Type B pancreatic cell (in vitro differentiated cells): Measurements from ENCODE around the gene MXD1. TPM values are rescaled to one million over a fixed set of nuclear protein-coding genes. Genes with fewer than 3 reads are reported as not detected.
"Not testable (repeated sequence)": the region's sequence is repeated elsewhere in the genome, so short reads cannot be mapped to it uniquely, and the experiment has no call there.

Source experiments
- DNase-seq: peaks from one replicate; pipeline ENCODE4 v3.0.0; 2021; ENCODE audit warnings: mixed read lengths; ENCODE audit not compliant: unreplicated experiment; ENCODE audit errors: extremely low spot score
- H3K27ac Mint-ChIP-seq: 2 replicates; pipeline ENCODE4 v1.8.0; 2021; ENCODE audit warnings: mild to moderate bottlenecking, mixed read lengths
- H3K27me3 Mint-ChIP-seq: 2 replicates; pipeline ENCODE4 v1.8.0; 2021; ENCODE audit warnings: mixed read lengths
- H3K36me3 Mint-ChIP-seq: 2 replicates; pipeline ENCODE4 v1.8.0; 2021; ENCODE audit warnings: mixed read lengths
- H3K4me1 Mint-ChIP-seq: one replicate; pipeline ENCODE4 v1.8.0; 2021; ENCODE audit warnings: mixed read lengths; ENCODE audit not compliant: unreplicated experiment
- H3K4me3 Mint-ChIP-seq: 2 replicates; pipeline ENCODE4 v1.8.0; 2021; ENCODE audit warnings: mild to moderate bottlenecking, mixed read lengths
- H3K9me3 Mint-ChIP-seq: 2 replicates; pipeline ENCODE4 v1.8.0; 2021; ENCODE audit warnings: mixed read lengths
- total RNA-seq: library from RNA; stranded (reverse); gene quantifications from 2 replicates; pipeline ENCODE4 v1.2.1, GENCODE V29; 2021; ENCODE audit warnings: low replicate concordance
- TF ChIP-seq, protein P1 (sequence below): fragments of 200-600 bp; sonication (generic); conservative IDR thresholded peaks from 2 replicates; pipeline ENCODE4 v1.5.0; 2021; ENCODE audit warnings: antibody characterized with exemption, mild to moderate bottlenecking

MXD1 gene
- total RNA-seq, 1 donor from 2014 or later = 14.0 TPM

DNA sequence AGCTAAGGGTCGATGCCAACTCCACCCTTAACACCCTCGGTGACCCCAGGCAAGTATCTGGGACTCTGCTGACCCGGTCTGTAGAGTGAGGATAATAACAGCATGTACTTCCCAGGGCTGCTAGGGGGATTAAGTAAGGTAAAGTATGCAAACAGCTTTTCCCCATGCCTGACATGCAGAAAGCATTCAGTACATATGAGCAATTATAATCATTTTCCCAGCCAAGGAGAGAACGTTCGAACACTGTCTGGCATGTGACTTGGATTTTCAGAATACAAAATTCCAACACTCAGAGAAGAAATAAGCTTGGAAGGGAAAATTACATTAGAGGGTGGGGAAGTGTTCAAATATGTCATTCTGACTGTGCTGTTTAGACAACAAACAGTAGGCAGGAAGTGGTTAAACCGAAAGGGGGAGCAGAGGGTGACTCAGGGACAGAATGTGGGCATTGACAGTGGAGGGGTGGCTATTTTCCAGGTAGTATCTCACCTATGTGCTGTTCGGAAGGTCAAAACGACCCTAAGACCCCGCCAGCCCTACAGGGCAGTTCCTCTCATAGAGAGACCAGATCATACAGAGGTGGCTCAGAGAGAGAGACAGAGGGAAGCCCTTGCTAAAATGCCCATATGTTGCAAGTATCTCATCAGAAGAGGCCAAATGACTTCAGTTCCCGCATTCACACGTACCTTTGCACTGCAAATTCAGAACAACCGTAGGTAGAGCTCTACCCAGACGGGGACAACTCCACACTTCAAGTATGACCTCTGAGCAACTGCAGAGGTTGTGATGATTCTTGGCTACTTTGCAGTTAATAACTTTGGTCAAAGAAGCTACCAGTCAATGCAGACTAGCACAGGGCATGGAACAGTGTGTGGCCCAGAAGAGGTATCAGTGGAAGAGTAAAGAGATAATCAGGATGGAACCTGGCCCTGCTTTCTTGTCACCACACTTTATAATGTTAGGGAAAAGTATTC lies 31.7 kb downstream of the MXD1 start:
- H3K36me3 Mint-ChIP-seq = peaks cover 10% of the 10 kb centered on the region

DNA sequence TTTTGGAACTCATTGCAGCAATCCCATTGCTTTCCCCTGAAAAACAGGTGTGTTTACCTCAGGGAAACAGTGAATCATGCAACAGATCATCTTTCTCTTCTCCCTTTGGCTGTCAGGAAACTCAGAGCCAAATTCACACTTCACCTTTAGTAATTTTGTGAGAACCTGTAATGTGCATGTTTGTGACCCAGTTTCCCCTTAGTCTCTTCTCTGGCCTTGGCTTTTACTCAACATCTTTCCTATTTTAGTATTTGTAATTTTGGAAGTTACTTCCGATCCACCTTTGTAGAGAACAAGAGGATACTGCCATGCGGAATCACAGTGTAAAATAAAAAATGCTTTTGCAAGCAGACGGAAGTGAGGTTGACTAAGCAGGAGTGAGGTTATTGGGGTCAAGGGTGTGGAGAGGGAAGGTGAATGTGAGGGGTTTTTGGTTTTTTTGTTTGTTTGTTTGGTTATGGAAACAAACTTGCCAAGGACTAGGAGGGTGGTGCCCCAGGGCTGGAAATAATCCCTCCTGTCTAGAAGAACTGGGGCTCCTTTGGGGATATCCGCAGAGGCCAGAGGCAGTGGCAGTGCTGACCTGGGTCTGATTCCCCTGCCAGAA lies 32.5 kb downstream of the MXD1 start:
- H3K36me3 Mint-ChIP-seq = peaks cover 4% of the 10 kb centered on the region
- H3K9me3 Mint-ChIP-seq = no peaks in the 10 kb centered on the region
- H3K27me3 Mint-ChIP-seq = no peaks in the 10 kb centered on the region
- no peak overlapping the region for H3K4me3 Mint-ChIP-seq
- no peak overlapping the region for H3K27ac Mint-ChIP-seq
- no peaks in the 10 kb centered on the region for H3K4me1 Mint-ChIP-seq
- TF ChIP-seq, protein P1, sequence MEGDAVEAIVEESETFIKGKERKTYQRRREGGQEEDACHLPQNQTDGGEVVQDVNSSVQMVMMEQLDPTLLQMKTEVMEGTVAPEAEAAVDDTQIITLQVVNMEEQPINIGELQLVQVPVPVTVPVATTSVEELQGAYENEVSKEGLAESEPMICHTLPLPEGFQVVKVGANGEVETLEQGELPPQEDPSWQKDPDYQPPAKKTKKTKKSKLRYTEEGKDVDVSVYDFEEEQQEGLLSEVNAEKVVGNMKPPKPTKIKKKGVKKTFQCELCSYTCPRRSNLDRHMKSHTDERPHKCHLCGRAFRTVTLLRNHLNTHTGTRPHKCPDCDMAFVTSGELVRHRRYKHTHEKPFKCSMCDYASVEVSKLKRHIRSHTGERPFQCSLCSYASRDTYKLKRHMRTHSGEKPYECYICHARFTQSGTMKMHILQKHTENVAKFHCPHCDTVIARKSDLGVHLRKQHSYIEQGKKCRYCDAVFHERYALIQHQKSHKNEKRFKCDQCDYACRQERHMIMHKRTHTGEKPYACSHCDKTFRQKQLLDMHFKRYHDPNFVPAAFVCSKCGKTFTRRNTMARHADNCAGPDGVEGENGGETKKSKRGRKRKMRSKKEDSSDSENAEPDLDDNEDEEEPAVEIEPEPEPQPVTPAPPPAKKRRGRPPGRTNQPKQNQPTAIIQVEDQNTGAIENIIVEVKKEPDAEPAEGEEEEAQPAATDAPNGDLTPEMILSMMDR = no peak
- DNase-seq = no peak

More for the DNA sequence above, 31.7 kb downstream of the MXD1 start:
- Mint-ChIP-seq H3K4me3 (no peak overlapping the region), H3K27ac (no peak overlapping the region), H3K27me3 (no peaks in the 10 kb centered on the region), H3K9me3 (no peaks in the 10 kb centered on the region), H3K4me1 (no peaks in the 10 kb centered on the region)
- TF ChIP-seq, protein P1 = no peak
- no peak for DNase-seq

DNA sequence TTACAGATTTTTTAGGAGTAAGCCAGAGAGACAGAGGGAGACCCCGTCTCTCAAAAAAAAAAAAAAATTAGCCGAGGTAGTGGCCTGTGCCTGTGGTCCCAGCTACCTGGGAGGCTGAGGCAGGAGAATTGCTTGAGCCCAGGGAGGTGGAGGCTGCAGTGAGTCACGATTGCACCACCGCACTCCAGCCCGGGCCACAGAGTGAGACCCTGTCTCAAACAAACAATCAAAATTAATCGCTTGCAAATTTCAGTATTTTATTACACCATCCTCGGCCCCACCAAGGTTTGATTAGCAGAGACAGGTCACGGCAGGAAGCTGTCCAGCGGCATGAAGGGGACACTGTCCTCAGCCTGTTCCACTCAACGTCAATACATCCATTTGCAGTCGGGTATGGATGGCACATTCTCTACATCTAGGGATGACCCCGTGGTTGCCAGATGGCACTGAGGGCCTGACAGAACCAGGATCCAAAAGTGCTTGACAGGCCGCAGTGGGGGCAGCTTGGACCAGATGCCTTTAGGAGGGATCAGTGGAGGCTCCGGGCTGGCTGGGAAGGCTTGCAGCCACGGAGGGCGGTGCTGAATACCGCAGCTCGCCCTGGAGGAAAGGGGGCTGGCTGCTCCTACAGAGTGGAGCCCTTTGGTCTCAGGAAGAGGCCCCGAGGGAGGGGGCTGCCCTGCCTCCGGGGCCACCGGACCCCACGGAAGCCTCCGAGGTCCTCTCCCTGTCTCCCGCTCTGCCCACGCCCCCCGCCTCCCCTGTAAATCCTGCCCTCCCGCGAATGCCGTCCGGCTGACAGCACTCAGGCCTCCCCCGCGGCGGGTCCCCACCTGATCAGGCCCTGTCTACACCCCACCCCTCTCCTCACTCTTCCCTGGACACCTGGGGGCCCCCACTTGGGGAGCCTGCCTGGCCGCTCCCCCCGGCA lies 33.4 kb downstream of the MXD1 start:
- H3K9me3 Mint-ChIP-seq = no peaks in the 10 kb centered on the region
- peaks cover under 1% of the 10 kb centered on the region for H3K36me3 Mint-ChIP-seq
- H3K4me3 Mint-ChIP-seq = no peak overlapping the region
- no peak for DNase-seq
- no peak overlapping the region for H3K27ac Mint-ChIP-seq
- H3K4me1 Mint-ChIP-seq = no peaks in the 10 kb centered on the region
- TF ChIP-seq, protein P1 = no peak
- no peaks in the 10 kb centered on the region for H3K27me3 Mint-ChIP-seq

DNA sequence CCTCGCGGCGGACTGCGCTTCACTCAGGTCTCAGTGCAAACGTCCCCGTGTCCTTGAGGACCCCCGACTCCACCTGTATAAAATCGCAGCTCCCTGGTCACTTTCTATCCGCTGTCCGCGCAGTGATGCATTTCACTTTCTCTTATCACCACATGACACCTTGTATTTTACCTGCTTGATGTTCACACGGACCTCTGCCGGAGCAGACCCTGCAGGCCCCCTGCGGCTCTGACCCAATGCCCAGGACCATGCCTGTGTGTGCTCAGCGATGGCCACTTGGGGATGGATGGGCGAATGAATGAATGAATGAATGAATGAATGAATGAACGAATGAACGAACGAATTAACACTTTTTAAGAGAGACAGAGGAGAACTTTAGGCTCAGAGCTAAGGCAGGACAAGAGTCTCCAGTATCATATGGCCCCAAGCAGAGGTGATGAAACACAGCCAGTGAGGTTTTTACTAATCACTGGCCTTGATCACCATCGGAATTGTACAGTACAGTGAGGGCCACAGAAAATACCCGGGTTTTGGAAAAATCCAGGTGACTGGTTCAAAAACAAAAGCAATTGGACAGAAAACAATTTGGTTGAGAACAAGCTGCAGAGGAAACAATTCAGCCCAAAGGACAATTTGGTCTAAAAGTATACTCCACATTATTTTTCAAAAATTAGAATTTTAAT lies 34.2 kb downstream of the MXD1 start:
- Mint-ChIP-seq H3K36me3 (no peaks in the 10 kb centered on the region), H3K9me3 (no peaks in the 10 kb centered on the region), H3K4me3 (no peak overlapping the region), H3K27me3 (no peaks in the 10 kb centered on the region), H3K4me1 (no peaks in the 10 kb centered on the region), H3K27ac (no peak overlapping the region)
- TF ChIP-seq, protein P1 = no peak
- DNase-seq = no peak

DNA sequence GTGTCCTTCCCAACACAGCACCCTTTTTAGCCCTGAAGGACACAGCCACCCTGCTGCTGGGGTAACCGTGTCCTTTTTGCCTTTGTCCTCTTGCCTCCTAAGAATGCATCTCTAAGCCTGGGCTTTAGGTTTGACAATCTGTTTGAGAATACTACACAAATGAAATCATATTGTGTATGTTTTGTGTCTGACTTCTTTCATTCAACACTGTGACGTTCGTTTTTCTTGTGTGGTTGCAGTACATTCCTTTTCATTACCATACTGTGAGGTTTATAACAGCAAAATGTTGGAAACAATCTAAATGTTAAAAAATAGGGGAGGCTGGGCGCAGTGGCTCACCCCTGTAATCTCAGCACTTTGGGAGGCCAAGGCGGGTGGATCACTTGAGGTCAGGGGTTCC lies 35.3 kb downstream of the MXD1 start:
- H3K36me3 Mint-ChIP-seq = no peaks in the 10 kb centered on the region
- no peak for DNase-seq
- no peaks in the 10 kb centered on the region for H3K4me1 Mint-ChIP-seq
- H3K27me3 Mint-ChIP-seq = peaks cover 4% of the 10 kb centered on the region
- TF ChIP-seq, protein P1 = no peak
- H3K27ac Mint-ChIP-seq = no peak overlapping the region
- H3K9me3 Mint-ChIP-seq = no peaks in the 10 kb centered on the region
- H3K4me3 Mint-ChIP-seq = no peak overlapping the region

DNA sequence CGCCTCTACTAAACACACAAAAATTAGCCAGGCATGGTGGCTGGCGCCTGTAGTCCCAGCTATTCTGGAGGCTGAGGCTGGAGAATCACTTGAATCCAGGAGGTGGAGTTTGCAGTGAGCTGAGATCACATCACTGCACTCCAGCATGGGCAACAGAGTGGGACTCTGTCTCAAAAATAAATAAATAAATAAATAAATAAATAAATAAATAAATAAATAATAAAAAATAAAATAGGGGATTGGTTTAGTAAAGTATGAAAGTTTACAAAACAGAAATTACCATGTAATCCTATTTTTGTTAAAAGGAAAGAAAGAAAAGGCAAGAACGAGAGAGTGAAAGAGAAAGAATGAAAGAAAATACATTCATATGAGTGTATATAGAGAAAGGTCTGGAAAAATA lies 35.8 kb downstream of the MXD1 start:
- not testable (repeated sequence) for DNase-seq, H3K27me3 Mint-ChIP-seq, H3K4me3 Mint-ChIP-seq, H3K27ac Mint-ChIP-seq, H3K36me3 Mint-ChIP-seq, H3K9me3 Mint-ChIP-seq, H3K4me1 Mint-ChIP-seq
